IMR-90 (cell line): ENCODE measurements around the gene RAB27A.
"Not testable (repeated sequence)": the region's sequence is repeated elsewhere in the genome, so short reads cannot be mapped to it uniquely, and the experiment has no call there.

Source experiments
- CEBPB ChIP-seq: IDR thresholded peaks from 2 replicates; pipeline ENCODE4 v1.6.1; 2012; ENCODE audit warnings: low read depth, low read length, improper control_type of control experiment
- CHD1 ChIP-seq: IDR thresholded peaks from 2 replicates; pipeline ENCODE4 v1.6.1; 2012; ENCODE audit warnings: low read depth, low read length, improper control_type of control experiment
- CTCF ChIP-seq: conservative IDR thresholded peaks from 2 replicates; pipeline ENCODE4 v1.5.1; 2012; ENCODE audit warnings: mild to moderate bottlenecking, low read depth, low read length, improper control_type of control experiment
- FOS ChIP-seq: fragments of 150-350 bp; IDR thresholded peaks from 2 replicates; pipeline ENCODE4 v1.6.1; 2016; ENCODE audit warnings: low read depth, low read length
- MXI1 ChIP-seq: IDR thresholded peaks from 2 replicates; pipeline ENCODE4 v1.6.1; 2012; ENCODE audit warnings: low read depth, mild to moderate bottlenecking, low read length, moderate library complexity, borderline replicate concordance
- POLR2A ChIP-seq: IDR thresholded peaks from 2 replicates; pipeline ENCODE4 v1.6.1; 2012; ENCODE audit warnings: mild to moderate bottlenecking, low read depth, low read length
- TF ChIP-seq, protein P1 (sequence below): fragments of 150-350 bp; IDR thresholded peaks from 2 replicates; pipeline ENCODE4 v1.6.1; 2016; ENCODE audit warnings: low read depth, mild to moderate bottlenecking, low read length, moderate library complexity, borderline replicate concordance

- not testable (repeated sequence) for TF ChIP-seq CTCF, CHD1, POLR2A, FOS, MXI1, CEBPB
- TF ChIP-seq, protein P1, sequence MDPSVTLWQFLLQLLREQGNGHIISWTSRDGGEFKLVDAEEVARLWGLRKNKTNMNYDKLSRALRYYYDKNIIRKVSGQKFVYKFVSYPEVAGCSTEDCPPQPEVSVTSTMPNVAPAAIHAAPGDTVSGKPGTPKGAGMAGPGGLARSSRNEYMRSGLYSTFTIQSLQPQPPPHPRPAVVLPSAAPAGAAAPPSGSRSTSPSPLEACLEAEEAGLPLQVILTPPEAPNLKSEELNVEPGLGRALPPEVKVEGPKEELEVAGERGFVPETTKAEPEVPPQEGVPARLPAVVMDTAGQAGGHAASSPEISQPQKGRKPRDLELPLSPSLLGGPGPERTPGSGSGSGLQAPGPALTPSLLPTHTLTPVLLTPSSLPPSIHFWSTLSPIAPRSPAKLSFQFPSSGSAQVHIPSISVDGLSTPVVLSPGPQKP, result not testable (repeated sequence)
Measured at GRCh38 chr15:55252201-55252600, 37.4 kb downstream of the RAB27A start.
